ENCODE measurements around the gene DOCK3.

Gene DOCK3

DNA sequence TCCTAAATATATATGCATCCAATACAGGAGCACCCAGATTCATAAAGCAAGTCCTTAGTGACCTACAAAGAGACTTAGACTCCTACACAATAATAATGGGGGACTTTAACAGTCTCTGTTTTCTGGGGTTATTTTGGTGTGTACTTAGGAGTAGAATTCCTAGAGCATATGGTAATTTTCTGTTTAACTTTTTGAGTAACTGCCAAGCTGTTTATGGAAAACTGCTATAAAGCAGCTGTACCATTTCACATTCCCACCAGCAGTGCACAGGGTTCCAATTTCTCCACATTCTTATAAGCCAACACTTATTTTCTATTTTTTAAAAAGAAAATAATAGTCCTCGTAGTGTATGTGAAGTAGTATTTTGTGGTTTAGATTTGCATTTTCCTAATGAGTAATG lies 68.9 kb downstream of the DOCK3 start:
- no peak for TF ChIP-seq TAF1 (IDR thresholded peaks at IDR 0.05; ENCODE audit: borderline replicate concordance, insufficient read depth, low read length)
- TF ChIP-seq SIN3A (IDR thresholded peaks at IDR 0.05; ENCODE audit: borderline replicate concordance, insufficient read depth, low read length), result no peak
- no peak for TF ChIP-seq POLR2AphosphoS5 (IDR thresholded peaks at IDR 0.05; ENCODE audit: low read depth, low read length)
- TF ChIP-seq, protein P1, sequence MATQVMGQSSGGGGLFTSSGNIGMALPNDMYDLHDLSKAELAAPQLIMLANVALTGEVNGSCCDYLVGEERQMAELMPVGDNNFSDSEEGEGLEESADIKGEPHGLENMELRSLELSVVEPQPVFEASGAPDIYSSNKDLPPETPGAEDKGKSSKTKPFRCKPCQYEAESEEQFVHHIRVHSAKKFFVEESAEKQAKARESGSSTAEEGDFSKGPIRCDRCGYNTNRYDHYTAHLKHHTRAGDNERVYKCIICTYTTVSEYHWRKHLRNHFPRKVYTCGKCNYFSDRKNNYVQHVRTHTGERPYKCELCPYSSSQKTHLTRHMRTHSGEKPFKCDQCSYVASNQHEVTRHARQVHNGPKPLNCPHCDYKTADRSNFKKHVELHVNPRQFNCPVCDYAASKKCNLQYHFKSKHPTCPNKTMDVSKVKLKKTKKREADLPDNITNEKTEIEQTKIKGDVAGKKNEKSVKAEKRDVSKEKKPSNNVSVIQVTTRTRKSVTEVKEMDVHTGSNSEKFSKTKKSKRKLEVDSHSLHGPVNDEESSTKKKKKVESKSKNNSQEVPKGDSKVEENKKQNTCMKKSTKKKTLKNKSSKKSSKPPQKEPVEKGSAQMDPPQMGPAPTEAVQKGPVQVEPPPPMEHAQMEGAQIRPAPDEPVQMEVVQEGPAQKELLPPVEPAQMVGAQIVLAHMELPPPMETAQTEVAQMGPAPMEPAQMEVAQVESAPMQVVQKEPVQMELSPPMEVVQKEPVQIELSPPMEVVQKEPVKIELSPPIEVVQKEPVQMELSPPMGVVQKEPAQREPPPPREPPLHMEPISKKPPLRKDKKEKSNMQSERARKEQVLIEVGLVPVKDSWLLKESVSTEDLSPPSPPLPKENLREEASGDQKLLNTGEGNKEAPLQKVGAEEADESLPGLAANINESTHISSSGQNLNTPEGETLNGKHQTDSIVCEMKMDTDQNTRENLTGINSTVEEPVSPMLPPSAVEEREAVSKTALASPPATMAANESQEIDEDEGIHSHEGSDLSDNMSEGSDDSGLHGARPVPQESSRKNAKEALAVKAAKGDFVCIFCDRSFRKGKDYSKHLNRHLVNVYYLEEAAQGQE (IDR thresholded peaks at IDR 0.05; ENCODE audit: insufficient read depth in 1 of 2, low read depth in 2 of 2, low read length in 2 of 2), result no peak
- no peak for TF ChIP-seq FOXP2 (optimal IDR thresholded peaks at IDR 0.05; ENCODE audit: borderline replicate concordance, extremely low read depth, extremely low read length, insufficient read depth)

DNA sequence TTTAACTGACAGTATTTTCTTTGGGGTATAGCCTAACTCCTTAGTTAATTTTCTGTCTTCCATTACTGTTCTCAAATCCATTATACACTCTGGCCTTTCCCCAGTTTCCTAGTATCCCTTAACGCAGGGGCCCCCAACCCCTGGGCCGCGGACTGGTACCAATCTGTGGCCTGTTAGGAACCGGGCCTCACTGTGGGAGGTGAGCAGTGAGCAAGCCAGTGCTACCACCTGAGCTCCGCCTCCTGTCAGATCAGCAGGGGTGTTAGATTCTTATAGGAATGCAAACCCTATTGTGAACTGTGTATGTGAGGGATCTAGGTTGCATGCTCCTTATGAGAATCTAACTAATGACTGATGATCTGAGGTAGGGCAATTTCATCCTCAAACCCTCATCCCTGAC lies 75.1 kb downstream of the DOCK3 start:
- TF ChIP-seq TAF1 (IDR thresholded peaks at IDR 0.05; ENCODE audit: borderline replicate concordance, insufficient read depth, low read length) (no peak), FOXP2 (optimal IDR thresholded peaks at IDR 0.05; ENCODE audit: borderline replicate concordance, extremely low read depth, extremely low read length, insufficient read depth) (no peak), SIN3A (IDR thresholded peaks at IDR 0.05; ENCODE audit: borderline replicate concordance, insufficient read depth, low read length) (no peak), POLR2AphosphoS5 (IDR thresholded peaks at IDR 0.05; ENCODE audit: low read depth, low read length) (no peak)
- TF ChIP-seq, protein P1 (IDR thresholded peaks at IDR 0.05; ENCODE audit: insufficient read depth in 1 of 2, low read depth in 2 of 2, low read length in 2 of 2), result no peak

DNA sequence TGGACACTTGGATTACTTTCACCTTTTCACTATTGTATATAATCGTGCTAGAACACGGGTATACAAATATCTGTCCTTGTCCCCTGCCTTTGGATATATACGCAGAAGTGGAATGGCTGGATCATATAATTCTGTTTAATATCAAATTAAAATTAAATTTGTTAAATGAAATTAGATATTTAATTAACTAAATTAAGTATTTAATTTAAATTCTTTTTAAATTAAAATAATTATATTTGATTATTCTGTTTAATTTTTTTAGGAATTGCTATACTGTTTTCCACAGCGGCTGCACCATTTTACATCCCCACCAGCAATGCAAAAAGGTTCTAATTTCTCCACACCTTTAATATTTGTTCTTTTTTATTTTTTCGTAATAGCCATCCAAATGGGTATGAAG lies 84.3 kb downstream of the DOCK3 start:
- TF ChIP-seq TAF1 (IDR thresholded peaks at IDR 0.05; ENCODE audit: borderline replicate concordance, insufficient read depth, low read length) (no peak), SIN3A (IDR thresholded peaks at IDR 0.05; ENCODE audit: borderline replicate concordance, insufficient read depth, low read length) (no peak), POLR2AphosphoS5 (IDR thresholded peaks at IDR 0.05; ENCODE audit: low read depth, low read length) (no peak), FOXP2 (optimal IDR thresholded peaks at IDR 0.05; ENCODE audit: borderline replicate concordance, extremely low read depth, extremely low read length, insufficient read depth) (no peak)
- TF ChIP-seq, protein P1 (IDR thresholded peaks at IDR 0.05; ENCODE audit: insufficient read depth in 1 of 2, low read depth in 2 of 2, low read length in 2 of 2), result no peak

DNA sequence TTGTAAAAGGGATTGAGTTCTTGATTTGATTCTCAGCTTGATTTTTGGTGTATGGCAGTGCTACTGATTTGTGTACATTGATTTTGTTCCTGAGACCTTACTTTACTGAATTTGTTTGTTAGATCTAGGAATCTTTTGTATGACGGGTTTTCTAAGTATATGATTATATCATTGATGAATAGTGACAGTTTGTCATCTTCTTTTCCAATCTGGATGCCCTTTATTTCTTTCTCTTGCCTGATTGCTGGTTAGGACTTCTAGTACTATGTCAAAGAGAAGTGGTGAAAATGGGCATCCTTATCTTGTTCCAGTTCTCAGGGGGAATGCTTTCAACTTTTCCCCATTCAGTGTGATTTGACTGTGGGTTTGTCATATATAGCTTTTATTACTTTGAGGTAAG lies 103.0 kb downstream of the DOCK3 start:
- no peak for TF ChIP-seq SIN3A (IDR thresholded peaks at IDR 0.05; ENCODE audit: borderline replicate concordance, insufficient read depth, low read length)

DNA sequence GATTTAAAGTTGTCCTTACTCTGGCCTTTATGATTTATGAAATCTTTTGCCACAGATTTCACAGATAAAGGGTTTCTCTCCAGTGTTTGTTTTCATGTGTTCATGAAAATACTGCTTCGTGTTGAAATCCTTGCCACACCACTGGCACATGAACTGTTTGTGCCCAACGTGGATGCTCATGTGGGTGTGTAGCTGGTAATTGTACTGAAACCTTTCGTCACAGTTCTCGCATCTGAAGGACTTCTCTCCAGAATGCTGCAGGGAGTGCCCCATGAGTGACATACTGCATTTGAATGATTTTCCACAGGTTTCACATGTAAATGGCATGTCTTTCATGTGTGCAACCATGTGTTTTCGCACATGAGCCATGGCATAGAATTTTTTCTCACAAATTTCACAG lies 111.9 kb downstream of the DOCK3 start:
- TF ChIP-seq TAF1 (IDR thresholded peaks at IDR 0.05; ENCODE audit: borderline replicate concordance, insufficient read depth, low read length) (no peak), FOXP2 (optimal IDR thresholded peaks at IDR 0.05; ENCODE audit: borderline replicate concordance, extremely low read depth, extremely low read length, insufficient read depth) (no peak), POLR2AphosphoS5 (IDR thresholded peaks at IDR 0.05; ENCODE audit: low read depth, low read length) (no peak), SIN3A (IDR thresholded peaks at IDR 0.05; ENCODE audit: borderline replicate concordance, insufficient read depth, low read length) (no peak)
- TF ChIP-seq, protein P1 (IDR thresholded peaks at IDR 0.05; ENCODE audit: insufficient read depth in 1 of 2, low read depth in 2 of 2, low read length in 2 of 2), result no peak

Measured in PFSK-1 (cell line).